Tibial nerve (tissue), 3 donors: Measurements from ENCODE around the gene RFX6.

Experiments used
- CTCF ChIP-seq, 5 experiments: fragments of 200-600 bp in 3 of 5; fragments of 450-650 bp in 2 of 5; sonication (generic) in 3 of 5; IDR thresholded peaks; one replicate each; pipeline ENCODE4 v1.5.1; 2016 to 2019; ENCODE audit warnings: antibody characterized with exemption in 5 of 5, mild to moderate bottlenecking in 3 of 5, moderate library complexity in 2 of 5
- POLR2A ChIP-seq, 2 donors: fragments of 450-650 bp; IDR thresholded peaks; one replicate each; pipeline ENCODE4 v1.6.1; 2017; ENCODE audit warnings: antibody characterized with exemption in 2 of 2, mild to moderate bottlenecking in 2 of 2, moderate library complexity in 2 of 2

- TF ChIP-seq CTCF (IDR thresholded peaks at IDR 0.05) (no peak), POLR2A (IDR thresholded peaks at IDR 0.05) (no peak)
Observed at GRCh38 chr6:116828983-116829382, 48.1 kb upstream of the RFX6 start, which contains the start of gene GPRC6A.
